ENCODE results near the gene PPP4R3B.

GRCh38 chr2:55519938-55520885, 97.2 kb downstream of the PPP4R3B start:
- TF ChIP-seq EZH2 (IDR thresholded peaks at IDR 0.05; ENCODE audit: insufficient read depth, low read length) (no peak), CTCF (IDR thresholded peaks at IDR 0.05; ENCODE audit: insufficient read depth, low read depth, low read length) (no peak)

Data from astrocyte (in vitro differentiated cells and primary cell).